ENCODE results near the gene UMODL1. TPM values are rescaled to one million over a fixed set of nuclear protein-coding genes. Genes with fewer than 3 reads are reported as not detected.

The UMODL1 gene
- total RNA-seq, 3 donors from 2014 or later (not counting 1 experiment from before 2014, with no cell fraction given): 0.14 to 0.28 TPM; not detected in 1

DNA sequence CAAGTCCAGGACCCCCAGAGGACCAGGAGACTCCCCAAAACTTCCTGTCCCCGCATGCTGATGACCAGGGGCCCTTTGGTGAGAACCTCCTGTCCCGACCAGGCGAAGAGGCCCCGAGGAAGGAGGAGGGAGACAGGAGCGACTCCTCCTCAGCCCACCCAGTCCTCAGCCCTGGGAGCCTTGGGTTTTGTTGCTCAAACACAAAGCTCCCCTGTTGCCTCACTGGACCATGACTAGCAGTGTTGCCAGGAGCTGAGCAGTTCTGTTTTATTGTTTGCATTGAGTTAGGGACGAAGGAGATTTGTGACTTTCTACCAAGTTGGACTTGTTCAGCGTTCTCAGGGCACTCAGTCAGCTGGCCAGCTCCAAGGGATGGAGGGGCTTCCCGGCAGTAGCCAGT, 10.0 kb downstream of the UMODL1 start:
- H3K36me3 ChIP-seq (ENCODE audit: control insufficient read depth, insufficient read depth, low read length): no peaks in the 10 kb centered on the region
- H3K9me3 ChIP-seq (ENCODE audit: control insufficient read depth, insufficient read depth, low read length): no peaks in the 10 kb centered on the region
- peaks cover 3% of the 10 kb centered on the region for H3K27me3 ChIP-seq (ENCODE audit: control insufficient read depth, insufficient read depth, low read length)
- TF ChIP-seq, protein P1, sequence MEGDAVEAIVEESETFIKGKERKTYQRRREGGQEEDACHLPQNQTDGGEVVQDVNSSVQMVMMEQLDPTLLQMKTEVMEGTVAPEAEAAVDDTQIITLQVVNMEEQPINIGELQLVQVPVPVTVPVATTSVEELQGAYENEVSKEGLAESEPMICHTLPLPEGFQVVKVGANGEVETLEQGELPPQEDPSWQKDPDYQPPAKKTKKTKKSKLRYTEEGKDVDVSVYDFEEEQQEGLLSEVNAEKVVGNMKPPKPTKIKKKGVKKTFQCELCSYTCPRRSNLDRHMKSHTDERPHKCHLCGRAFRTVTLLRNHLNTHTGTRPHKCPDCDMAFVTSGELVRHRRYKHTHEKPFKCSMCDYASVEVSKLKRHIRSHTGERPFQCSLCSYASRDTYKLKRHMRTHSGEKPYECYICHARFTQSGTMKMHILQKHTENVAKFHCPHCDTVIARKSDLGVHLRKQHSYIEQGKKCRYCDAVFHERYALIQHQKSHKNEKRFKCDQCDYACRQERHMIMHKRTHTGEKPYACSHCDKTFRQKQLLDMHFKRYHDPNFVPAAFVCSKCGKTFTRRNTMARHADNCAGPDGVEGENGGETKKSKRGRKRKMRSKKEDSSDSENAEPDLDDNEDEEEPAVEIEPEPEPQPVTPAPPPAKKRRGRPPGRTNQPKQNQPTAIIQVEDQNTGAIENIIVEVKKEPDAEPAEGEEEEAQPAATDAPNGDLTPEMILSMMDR (IDR thresholded peaks at IDR 0.05): no peak
- H3K4me1 ChIP-seq (ENCODE audit: control insufficient read depth, insufficient read depth, low read length): peaks cover 14% of the 10 kb centered on the region
- ATAC-seq (no peak), DNase-seq (no peak)
- Mint-ChIP-seq H3K9me3 (no peaks in the 10 kb centered on the region), H3K27me3 (ENCODE audit: low read depth in 2 of 2) (peaks cover 22 to 41% of the 10 kb centered on the region in 2 donors), H3K4me3 (no peak overlapping the region), H3K4me1 (peaks cover 4 to 10% of the 10 kb centered on the region in 2 donors), H3K36me3 (no peaks in the 10 kb centered on the region), H3K27ac (no peak overlapping the region)
- intact Hi-C loops (cut with micrococcal nuclease): no loop called here
- WGBS (ENCODE audit: insufficient coverage): 86% methylated on average over 7 of the region's 8 CpGs
- no peak overlapping the region for H3K27ac ChIP-seq (ENCODE audit: low read length)
- no peak overlapping the region for H3K4me3 ChIP-seq (ENCODE audit: low read length)

DNA sequence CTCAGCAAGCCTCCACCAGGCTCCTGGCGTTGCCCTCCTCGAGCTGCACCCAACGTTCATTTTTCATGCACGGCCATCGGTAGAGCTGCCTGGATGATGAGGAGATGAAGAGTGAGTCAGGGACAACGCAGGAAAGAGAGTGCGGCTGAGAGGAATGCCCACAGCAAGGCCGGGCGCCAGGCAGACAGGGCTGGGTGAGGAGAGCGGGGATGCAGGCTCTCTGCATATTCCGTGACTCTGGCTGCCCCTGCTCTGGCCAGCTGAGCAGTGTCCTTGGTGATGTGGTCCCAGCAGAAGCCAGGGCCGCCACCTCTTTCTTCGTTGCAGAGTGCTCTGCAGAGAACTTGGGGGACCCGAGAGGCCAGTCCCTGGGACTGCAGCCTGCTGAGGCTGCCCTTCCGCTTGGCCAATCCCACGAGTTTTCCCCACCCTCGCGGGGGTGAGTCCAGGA, 10.8 kb downstream of the UMODL1 start:
- Histone ChIP-seq H3K27ac (ENCODE audit: low read length) (no peak overlapping the region), H3K9me3 (ENCODE audit: control insufficient read depth, insufficient read depth, low read length) (no peaks in the 10 kb centered on the region), H3K27me3 (ENCODE audit: control insufficient read depth, insufficient read depth, low read length) (peaks cover 3% of the 10 kb centered on the region), H3K4me1 (ENCODE audit: control insufficient read depth, insufficient read depth, low read length) (peaks cover 14% of the 10 kb centered on the region), H3K4me3 (ENCODE audit: low read length) (no peak overlapping the region), H3K36me3 (ENCODE audit: control insufficient read depth, insufficient read depth, low read length) (no peaks in the 10 kb centered on the region)
- TF ChIP-seq, protein P1 (IDR thresholded peaks at IDR 0.05): no peak
- Mint-ChIP-seq H3K27ac (no peak overlapping the region), H3K36me3 (no peaks in the 10 kb centered on the region), H3K9me3 (no peaks in the 10 kb centered on the region), H3K27me3 (ENCODE audit: low read depth in 2 of 2) (peaks cover 20 to 34% of the 10 kb centered on the region in 2 donors), H3K4me1 (peaks cover 4 to 10% of the 10 kb centered on the region in 2 donors), H3K4me3 (no peak overlapping the region)
- DNase-seq (no peak), ATAC-seq (no peak)
- intact Hi-C loops (cut with micrococcal nuclease): no loop called here
- WGBS (ENCODE audit: insufficient coverage): 90% methylated on average over 18 of the region's 18 CpGs

DNA sequence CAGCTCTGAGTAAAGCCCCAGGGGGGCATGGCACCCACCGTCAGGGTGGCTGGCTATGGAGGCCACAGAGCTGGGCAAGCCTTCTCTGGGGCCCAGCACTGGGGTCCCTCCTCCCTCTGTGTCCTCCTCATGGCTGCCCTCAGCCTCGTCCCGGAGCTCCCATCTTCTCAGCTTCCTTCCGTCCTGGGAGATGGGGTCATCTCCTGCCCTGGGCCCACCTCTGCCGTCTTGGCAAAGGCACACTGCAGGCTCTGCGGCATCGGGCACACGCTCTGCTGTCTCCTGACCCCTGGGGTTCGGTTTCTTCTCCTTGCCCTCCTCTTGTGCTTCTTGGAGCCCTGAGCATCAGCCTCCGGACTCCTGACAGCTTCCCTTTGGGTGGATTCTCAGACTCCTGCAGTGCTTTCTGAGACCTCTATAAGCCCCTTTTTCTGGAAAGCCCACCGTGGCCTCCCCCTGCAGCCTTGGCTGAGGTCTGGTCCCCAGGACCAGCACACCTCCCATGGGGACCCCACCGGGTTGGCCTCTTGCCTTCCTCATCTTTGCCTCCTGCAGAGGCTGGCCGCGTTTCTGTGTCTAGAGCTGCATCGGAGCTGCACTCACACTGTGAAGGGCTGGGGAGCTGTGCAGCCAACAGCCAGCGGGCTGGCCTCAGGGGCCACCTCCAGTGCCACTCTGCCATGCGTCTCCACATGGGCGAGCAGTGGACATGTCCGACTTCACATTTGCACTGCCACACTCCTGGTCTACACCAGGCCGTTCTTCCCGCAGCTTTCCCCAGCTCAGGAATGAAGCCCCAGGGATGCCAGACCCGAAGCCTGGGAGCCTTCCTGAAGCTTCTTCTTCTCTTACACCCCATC, 11.6 kb downstream of the UMODL1 start:
- peaks cover 3% of the 10 kb centered on the region for H3K27me3 ChIP-seq (ENCODE audit: control insufficient read depth, insufficient read depth, low read length)
- no peak overlapping the region for H3K4me3 Mint-ChIP-seq
- 86% methylated on average over 22 of the region's 22 CpGs for WGBS (ENCODE audit: insufficient coverage)
- no peak for ATAC-seq
- no peak overlapping the region for H3K27ac Mint-ChIP-seq
- intact Hi-C loops (cut with micrococcal nuclease): no loop called here
- H3K36me3 Mint-ChIP-seq: no peaks in the 10 kb centered on the region
- no peak overlapping the region for H3K4me3 ChIP-seq (ENCODE audit: low read length)
- H3K4me1 Mint-ChIP-seq: peaks cover 3 to 4% of the 10 kb centered on the region in 2 donors
- H3K4me1 ChIP-seq (ENCODE audit: control insufficient read depth, insufficient read depth, low read length): peaks cover 14% of the 10 kb centered on the region
- H3K27ac ChIP-seq (ENCODE audit: low read length): no peak overlapping the region
- peaks cover 16 to 38% of the 10 kb centered on the region in 2 donors for H3K27me3 Mint-ChIP-seq (ENCODE audit: low read depth in 2 of 2)
- TF ChIP-seq, protein P1 (IDR thresholded peaks at IDR 0.05): no peak
- no peaks in the 10 kb centered on the region for H3K36me3 ChIP-seq (ENCODE audit: control insufficient read depth, insufficient read depth, low read length)
- no peak for DNase-seq
- no peaks in the 10 kb centered on the region for H3K9me3 ChIP-seq (ENCODE audit: control insufficient read depth, insufficient read depth, low read length)
- H3K9me3 Mint-ChIP-seq: no peaks in the 10 kb centered on the region
